Measurements from ENCODE around the gene CEL.

- TF ChIP-seq PATZ1 (CRISPR knock-in tag; IDR thresholded peaks at IDR 0.05; ENCODE audit: borderline replicate concordance) (no peak), ZFP3 (CRISPR knock-in tag; IDR thresholded peaks at IDR 0.05) (no peak), OSR1 (CRISPR knock-in tag; IDR thresholded peaks at IDR 0.05) (no peak), ARNTL (CRISPR knock-in tag; IDR thresholded peaks at IDR 0.05; ENCODE audit: borderline replicate concordance, low read depth) (no peak), ISL1 (CRISPR knock-in tag; IDR thresholded peaks at IDR 0.05) (no peak), ESRRG (CRISPR knock-in tag; IDR thresholded peaks at IDR 0.05) (no peak), ZNF565 (CRISPR knock-in tag; conservative IDR thresholded peaks at IDR 0.05; ENCODE audit: low read depth) (no peak), BACH2 (CRISPR knock-in tag; IDR thresholded peaks at IDR 0.05; ENCODE audit: borderline replicate concordance) (no peak), TOX (CRISPR knock-in tag; IDR thresholded peaks at IDR 0.05; ENCODE audit: borderline replicate concordance) (no peak), CSDC2 (CRISPR knock-in tag; IDR thresholded peaks at IDR 0.05) (no peak), CREB5 (CRISPR knock-in tag; IDR thresholded peaks at IDR 0.05; ENCODE audit: low read depth) (no peak), ZFP30 (CRISPR knock-in tag; IDR thresholded peaks at IDR 0.05) (no peak), POU6F1 (CRISPR knock-in tag; IDR thresholded peaks at IDR 0.05; ENCODE audit: borderline replicate concordance, low read depth) (no peak), TSHZ2 (CRISPR knock-in tag; IDR thresholded peaks at IDR 0.05) (no peak)
Observed at GRCh38 chr9:133063500-133064231, 1.9 kb downstream of the CEL start.

All from SK-N-SH treated with all-trans-retinoic acid at 6 μM for 48 hours (cell line).